Karpas-422 (cell line): Measurements from ENCODE around the gene SERHL2. TPM values are rescaled to one million over a fixed set of nuclear protein-coding genes. Genes with fewer than 3 reads are reported as not detected.

ENCODE experiments used
- DNase-seq: peaks from one replicate; pipeline ENCODE4 v3.0.0-alpha.2; 2015
- H2AFZ ChIP-seq: fragments of 200-600 bp; sonication (generic); 2 replicates; pipeline ENCODE4 v1.6.1; 2014; ENCODE audit warnings: antibody characterized with exemption, low read length, mixed read lengths
- H3K27ac ChIP-seq: fragments of 200-600 bp; sonication (generic); 2 replicates; pipeline ENCODE4 v1.5.1; 2014; ENCODE audit warnings: mild to moderate bottlenecking, low read length, moderate library complexity
- H3K27me3 ChIP-seq: fragments of 200-600 bp; sonication (generic); 2 replicates; pipeline ENCODE4 v1.6.1; 2014; ENCODE audit warnings: low read length, mixed read lengths
- H3K36me3 ChIP-seq: fragments of 200-600 bp; sonication (generic); 2 replicates; pipeline ENCODE4 v1.6.1; 2014; ENCODE audit warnings: low read length, mixed read lengths; ENCODE audit not compliant: insufficient read depth
- H3K4me1 ChIP-seq: fragments of 200-600 bp; sonication (generic); 2 replicates; pipeline ENCODE4 v1.6.1; 2014; ENCODE audit warnings: mild to moderate bottlenecking, low read length, mixed read lengths
- H3K4me2 ChIP-seq: fragments of 200-600 bp; sonication (generic); 2 replicates; pipeline ENCODE4 v1.6.1; 2014; ENCODE audit warnings: low read length, low read depth, mild to moderate bottlenecking; ENCODE audit not compliant: poor library complexity, severe bottlenecking
- H3K4me3 ChIP-seq: fragments of 200-600 bp; sonication (generic); 2 replicates; pipeline ENCODE4 v1.5.1; 2014; ENCODE audit warnings: mild to moderate bottlenecking, antibody characterized with exemption, low read length, mixed read lengths
- H3K79me2 ChIP-seq: fragments of 200-600 bp; sonication (generic); 2 replicates; pipeline ENCODE4 v1.6.1; 2014; ENCODE audit warnings: mild to moderate bottlenecking, low read length, mixed read lengths
- H3K9ac ChIP-seq: fragments of 200-600 bp; sonication (generic); 2 replicates; pipeline ENCODE4 v1.6.0; 2014; ENCODE audit warnings: low read length
- H3K9me2 ChIP-seq: fragments of 200-600 bp; sonication (generic), shearing (Covaris generic); replicated peaks from 2 replicates; pipeline ENCODE4 v1.6.0; 2014; ENCODE audit warnings: mild to moderate bottlenecking, low read length, moderate library complexity; ENCODE audit not compliant: insufficient read depth
- H3K9me3 ChIP-seq: fragments of 300-700, 200-600 bp; sonication (generic); 2 replicates; pipeline ENCODE4 v1.6.1; 2014; ENCODE audit warnings: low read length, mixed read lengths
- H4K20me1 ChIP-seq: fragments of 200-600 bp; sonication (generic); 2 replicates; pipeline ENCODE4 v1.6.1; 2014; ENCODE audit warnings: mild to moderate bottlenecking, antibody characterized with exemption, low read length, low read depth; ENCODE audit not compliant: insufficient read depth
- total RNA-seq: library from RNA; depleted of rRNA; stranded (reverse); fragments of >200 nt; shearing (Covaris generic); gene quantifications from 2 replicates; pipeline ENCODE4 v1.2.3, GENCODE V29; 2014; ENCODE audit warnings: low replicate concordance

The SERHL2 gene
- total RNA-seq, 1 experiment from 2014 or later, result 3.7 TPM

DNA sequence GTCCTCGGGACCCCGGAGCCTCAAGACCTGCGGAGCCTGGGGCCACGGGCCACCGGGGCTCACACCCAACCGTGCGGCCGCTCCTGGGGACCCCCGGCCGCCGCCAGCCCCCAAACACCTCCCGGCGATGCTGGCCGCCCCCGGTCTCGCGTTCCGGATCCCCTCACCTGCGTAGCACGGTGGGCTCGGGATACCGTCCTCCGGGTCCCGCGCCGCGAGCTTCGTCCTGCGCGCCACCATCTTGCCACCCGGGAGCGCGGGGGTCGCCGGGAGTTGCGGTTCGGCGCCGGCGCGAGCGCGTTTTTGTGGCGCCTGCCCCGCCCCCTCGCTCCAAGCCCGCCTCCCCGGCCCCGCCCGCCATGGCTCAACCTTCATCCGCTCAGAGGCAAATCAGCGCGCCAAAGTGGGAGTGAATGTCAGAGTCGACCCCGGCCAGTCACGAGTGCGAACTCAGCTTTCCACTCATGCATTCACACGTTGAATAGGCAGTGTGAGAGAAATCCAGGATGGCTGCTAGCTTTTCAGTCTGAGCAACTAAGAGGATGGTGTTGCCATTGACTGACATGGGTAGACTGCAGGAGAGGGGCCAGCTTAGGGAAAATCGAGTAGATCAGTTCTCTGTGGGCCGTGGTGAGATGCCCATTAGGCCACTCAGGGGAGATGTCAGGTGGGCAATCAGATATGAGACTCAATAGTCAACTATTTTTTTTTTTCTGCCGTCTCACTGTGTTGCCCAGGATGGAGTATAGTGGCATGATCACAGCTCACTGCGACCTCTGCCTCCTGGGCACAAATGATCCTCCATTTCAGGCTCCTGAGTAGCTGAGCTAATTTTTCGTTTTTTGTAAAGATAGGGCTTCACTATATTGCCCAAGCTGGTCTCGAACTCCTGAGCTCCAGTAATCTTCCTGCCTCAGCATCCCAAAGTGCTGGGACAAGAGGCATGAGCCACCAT, 28.3 kb downstream of the SERHL2 start:
- DNase-seq, result peak; percentile 96
- 0 out of 2 replicates have a peak, but pooled peaks cover 2% of the 10 kb centered on the region for H4K20me1 ChIP-seq
- H3K4me2 ChIP-seq, result peak overlapping the region; percentile 72
- H3K36me3 ChIP-seq, result peaks cover 22% of the 10 kb centered on the region
- peak overlapping the region; percentile 87 for H3K9ac ChIP-seq
- peaks cover 16% of the 10 kb centered on the region for H3K4me1 ChIP-seq
- peak overlapping the region; percentile 39; the same call in 1 of the 2 replicates for H3K27ac ChIP-seq
- peaks cover 16% of the 10 kb centered on the region for H3K79me2 ChIP-seq
- H3K4me3 ChIP-seq, result peak overlapping the region; percentile 68
- H3K9me3 ChIP-seq, result no peaks in the 10 kb centered on the region
- no peaks in the 10 kb centered on the region for H3K9me2 ChIP-seq
- H2AFZ ChIP-seq, result no peak overlapping the region
- no peaks in the 10 kb centered on the region for H3K27me3 ChIP-seq

DNA sequence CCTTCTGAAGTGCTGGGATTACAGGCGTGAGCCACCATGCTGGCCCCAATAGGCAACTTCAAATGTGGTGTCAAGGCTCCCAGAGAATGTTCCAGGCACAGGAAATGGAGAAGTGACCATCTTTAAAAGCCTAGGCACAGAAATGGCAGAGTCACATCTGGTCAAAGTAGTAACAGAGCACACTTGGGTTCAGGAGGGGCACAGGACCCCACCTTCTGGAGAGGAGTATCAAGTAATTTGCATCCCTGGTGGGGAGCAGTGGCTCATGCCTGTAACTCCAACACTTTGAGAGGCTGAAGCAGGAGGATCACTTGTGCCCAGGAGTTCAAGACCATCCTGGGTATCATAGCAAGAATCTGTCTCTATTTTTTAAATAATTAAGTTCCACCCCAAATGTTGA, 29.2 kb downstream of the SERHL2 start:
- peak overlapping the region; percentile 39; the same call in 1 of the 2 replicates for H3K27ac ChIP-seq
- no peak overlapping the region for H3K4me2 ChIP-seq

DNA sequence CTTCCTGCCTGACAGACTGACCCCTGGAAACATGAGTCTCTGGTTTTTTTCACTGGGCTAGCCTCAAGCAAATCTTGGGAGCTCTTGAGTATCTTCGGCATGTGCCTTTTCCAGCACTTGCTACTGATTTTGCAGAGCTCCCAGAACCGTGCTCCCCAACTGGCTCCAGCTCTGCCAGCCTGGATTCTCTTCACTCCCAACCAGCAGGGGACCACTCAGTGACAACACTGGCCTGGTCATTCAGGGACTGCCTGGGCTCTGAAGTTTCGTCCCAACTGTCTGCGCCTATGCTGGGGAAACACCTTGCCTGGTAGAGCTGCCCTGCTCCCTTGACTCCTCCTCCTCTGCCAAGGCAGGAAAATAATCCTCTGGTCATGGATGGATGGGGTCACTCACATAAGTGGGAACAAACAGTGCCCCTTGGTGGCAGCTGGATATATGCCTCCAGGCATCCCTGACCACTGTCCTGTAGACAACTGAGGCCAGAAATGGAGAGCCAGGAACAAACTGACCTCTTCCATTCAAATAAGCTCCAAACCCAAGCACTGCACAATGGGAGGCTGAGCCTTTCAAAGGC, 30.7 kb downstream of the SERHL2 start:
- H3K36me3 ChIP-seq, result peaks cover 30% of the 10 kb centered on the region
- no peak for DNase-seq
- H3K79me2 ChIP-seq, result peaks cover 26% of the 10 kb centered on the region
- H3K9ac ChIP-seq, result no peak overlapping the region
- no peak overlapping the region for H3K4me3 ChIP-seq
- no peak overlapping the region for H3K4me2 ChIP-seq
- H4K20me1 ChIP-seq, result no peaks in the 10 kb centered on the region
- no peaks in the 10 kb centered on the region for H3K9me2 ChIP-seq
- H3K4me1 ChIP-seq, result peaks cover 33% of the 10 kb centered on the region
- H3K27me3 ChIP-seq, result no peaks in the 10 kb centered on the region
- H3K27ac ChIP-seq, result no peak overlapping the region
- H3K9me3 ChIP-seq, result no peaks in the 10 kb centered on the region
- no peak overlapping the region for H2AFZ ChIP-seq

More for the DNA sequence above, 29.2 kb downstream of the SERHL2 start:
- DNase-seq, result no peak
- Histone ChIP-seq H3K36me3 (peaks cover 24% of the 10 kb centered on the region), H4K20me1 (no peaks in the 10 kb centered on the region), H3K4me1 (peaks cover 23% of the 10 kb centered on the region), H3K79me2 (peaks cover 19% of the 10 kb centered on the region), H3K9me2 (no peaks in the 10 kb centered on the region), H3K9me3 (no peaks in the 10 kb centered on the region), H3K27me3 (no peaks in the 10 kb centered on the region), H3K4me3 (no peak overlapping the region), H3K9ac (no peak overlapping the region), H2AFZ (no peak overlapping the region)

GRCh38 chr22:42585096-42585495, 31.3 kb downstream of the SERHL2 start:
- H3K27me3 ChIP-seq, result no peaks in the 10 kb centered on the region
- H3K36me3 ChIP-seq, result peaks cover 36% of the 10 kb centered on the region
- DNase-seq, result no peak
- H3K9me3 ChIP-seq, result no peaks in the 10 kb centered on the region
- no peaks in the 10 kb centered on the region for H3K9me2 ChIP-seq
- no peak overlapping the region for H3K27ac ChIP-seq
- peaks cover 33% of the 10 kb centered on the region for H3K4me1 ChIP-seq
- no peak overlapping the region for H3K4me2 ChIP-seq
- H3K79me2 ChIP-seq, result peaks cover 27% of the 10 kb centered on the region
- no peak overlapping the region for H3K9ac ChIP-seq
- H4K20me1 ChIP-seq, result no peaks in the 10 kb centered on the region
- H3K4me3 ChIP-seq, result no peak overlapping the region
- H2AFZ ChIP-seq, result no peak overlapping the region

DNA sequence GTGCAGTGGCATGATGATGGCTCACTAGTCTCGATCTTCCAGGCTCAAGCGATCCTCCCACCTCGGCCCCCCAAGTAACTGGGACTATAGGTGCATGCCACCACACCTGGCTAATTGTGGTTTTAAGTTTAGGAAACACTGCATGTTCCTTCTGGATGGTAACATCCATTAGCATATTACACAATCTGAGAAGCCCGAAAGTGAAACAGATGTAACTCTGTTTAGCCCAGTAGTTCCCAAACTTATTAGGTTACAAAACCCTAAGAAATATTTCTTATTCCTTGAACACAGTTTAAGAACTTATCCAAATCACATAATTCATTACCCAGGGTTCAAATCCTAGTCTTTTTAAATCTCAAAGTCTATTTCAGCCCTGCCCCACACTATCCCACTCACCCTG, 32.6 kb downstream of the SERHL2 start:
- Histone ChIP-seq H2AFZ (no peak overlapping the region), H3K4me1 (peaks cover 33% of the 10 kb centered on the region), H4K20me1 (no peaks in the 10 kb centered on the region), H3K27me3 (no peaks in the 10 kb centered on the region), H3K9ac (no peak overlapping the region), H3K36me3 (peaks cover 46% of the 10 kb centered on the region), H3K27ac (no peak overlapping the region), H3K9me2 (no peaks in the 10 kb centered on the region), H3K4me2 (no peak overlapping the region), H3K9me3 (no peaks in the 10 kb centered on the region), H3K4me3 (no peak overlapping the region), H3K79me2 (peaks cover 29% of the 10 kb centered on the region)
- DNase-seq, result no peak

DNA sequence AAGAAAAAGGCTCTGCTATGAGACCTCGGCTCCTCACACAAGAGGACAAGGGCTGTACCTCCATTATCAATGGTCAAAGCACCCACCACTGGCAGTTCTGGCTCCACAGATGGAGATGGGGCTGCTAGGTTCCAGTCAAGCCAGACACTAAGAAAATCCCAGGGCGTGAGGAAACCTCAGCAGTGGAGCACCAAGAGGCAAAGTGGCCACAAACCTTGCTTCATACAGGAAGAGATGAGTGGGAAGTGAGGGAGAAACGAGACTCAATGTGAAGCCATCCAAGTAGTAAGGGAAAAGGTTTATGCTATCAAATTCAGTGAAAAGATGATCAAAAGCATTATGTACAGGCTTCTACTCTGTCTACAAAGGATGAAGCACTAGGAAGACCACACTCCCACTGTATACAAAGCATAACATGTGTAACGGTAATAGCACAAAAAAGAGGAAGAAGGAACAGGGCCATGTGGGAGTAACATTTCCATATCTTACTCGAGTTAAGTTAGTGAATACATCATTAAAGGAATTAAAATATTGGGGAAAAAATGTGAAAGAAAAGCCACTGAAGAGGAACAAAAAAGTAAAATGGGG, 33.9 kb downstream of the SERHL2 start:
- Histone ChIP-seq H3K27me3 (no peaks in the 10 kb centered on the region), H4K20me1 (no peaks in the 10 kb centered on the region), H3K9me2 (no peaks in the 10 kb centered on the region), H3K9me3 (no peaks in the 10 kb centered on the region), H3K4me1 (peaks cover 36% of the 10 kb centered on the region), H3K9ac (no peak overlapping the region), H3K4me2 (no peak overlapping the region), H3K79me2 (peaks cover 24% of the 10 kb centered on the region), H2AFZ (no peak overlapping the region), H3K4me3 (no peak overlapping the region), H3K27ac (peak overlapping the region; percentile 60), H3K36me3 (peaks cover 55% of the 10 kb centered on the region)
- DNase-seq, result no peak

GRCh38 chr22:42591987-42592386, 38.2 kb downstream of the SERHL2 start:
- Histone ChIP-seq H3K4me1 (peaks cover 36% of the 10 kb centered on the region), H3K4me2 (no peak overlapping the region), H3K27ac (no peak overlapping the region), H3K9me2 (no peaks in the 10 kb centered on the region), H3K79me2 (peaks cover 24% of the 10 kb centered on the region), H3K36me3 (peaks cover 61% of the 10 kb centered on the region), H3K9ac (no peak overlapping the region), H3K27me3 (no peaks in the 10 kb centered on the region), H3K4me3 (no peak overlapping the region), H2AFZ (no peak overlapping the region), H4K20me1 (no peaks in the 10 kb centered on the region), H3K9me3 (no peaks in the 10 kb centered on the region)
- DNase-seq, result no peak

DNA sequence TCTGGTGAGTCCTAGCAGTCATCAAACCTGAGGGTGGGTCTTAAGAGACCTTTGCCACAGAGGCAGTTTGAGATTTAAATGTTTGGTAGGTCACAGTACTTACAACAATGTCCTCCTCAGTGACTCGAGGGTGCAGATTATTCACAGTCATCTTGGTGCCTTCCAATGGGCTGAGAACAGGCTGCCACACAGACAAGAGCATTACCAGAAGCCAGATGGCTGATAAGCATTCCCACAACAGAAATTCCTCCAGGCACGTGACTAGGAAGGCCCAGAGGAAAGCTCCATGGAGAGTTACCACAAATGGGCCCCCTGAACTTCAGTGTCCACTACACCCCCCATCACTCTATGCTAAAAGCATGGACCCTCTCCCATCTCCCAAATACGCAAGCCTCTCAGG, 41.7 kb downstream of the SERHL2 start:
- no peak overlapping the region for H3K9ac ChIP-seq
- peaks cover 53% of the 10 kb centered on the region for H3K36me3 ChIP-seq
- H3K4me1 ChIP-seq, result peaks cover 19% of the 10 kb centered on the region
- H3K79me2 ChIP-seq, result peaks cover 21% of the 10 kb centered on the region
- H3K9me3 ChIP-seq, result no peaks in the 10 kb centered on the region
- no peaks in the 10 kb centered on the region for H3K9me2 ChIP-seq
- H3K27ac ChIP-seq, result no peak overlapping the region
- no peak overlapping the region for H2AFZ ChIP-seq
- no peak for DNase-seq
- H3K4me2 ChIP-seq, result no peak overlapping the region
- H3K27me3 ChIP-seq, result no peaks in the 10 kb centered on the region
- no peak overlapping the region for H3K4me3 ChIP-seq
- no peaks in the 10 kb centered on the region for H4K20me1 ChIP-seq
